ENCODE data around the gene C1orf146. TPM values are rescaled to one million over a fixed set of nuclear protein-coding genes. Genes with fewer than 3 reads are reported as not detected.
A peak's percentile ranks its signal among the peaks of the same experiment; 100 is the strongest.

C1orf146 gene
- total RNA-seq, 1 experiment from 2014 or later: not detected

- TF ChIP-seq EZH2 (IDR thresholded peaks at IDR 0.05; ENCODE audit: low read length, unreplicated experiment): no peak
- no peak for TF ChIP-seq EZH2phosphoT487 (IDR thresholded peaks at IDR 0.05; ENCODE audit: borderline replicate concordance, low read length)
- no peak for TF ChIP-seq CTCF (conservative IDR thresholded peaks at IDR 0.05; ENCODE audit: low read depth, low read length)
- ATAC-seq (no peak), DNase-seq (peak; percentile 49)
- H3F3A ChIP-seq (ENCODE audit: low read length, unreplicated experiment): no peaks in the 10 kb centered on the region
- H3K9me2 ChIP-seq (replicated peaks; ENCODE audit: low read length): no peaks in the 10 kb centered on the region
- no peak overlapping the region for H3K27ac ChIP-seq (ENCODE audit: low read length)
- ChIA-PET POLR2A (ENCODE audit: unreplicated experiment) (no interaction called here), CTCF (no interaction called here)
- no peaks in the 10 kb centered on the region for H3K9me3 ChIP-seq (ENCODE audit: low read length)
- no peak overlapping the region for H3K4me3 ChIP-seq (ENCODE audit: low read length)
- no peak overlapping the region for H3K9ac ChIP-seq (ENCODE audit: low read length)
- H4K20me1 ChIP-seq (ENCODE audit: low read length): no peaks in the 10 kb centered on the region
- H3K36me3 ChIP-seq (ENCODE audit: low read depth, low read length): no peaks in the 10 kb centered on the region
- intact Hi-C loops (cut with micrococcal nuclease): no loop called here
- no peak overlapping the region for H3K4me2 ChIP-seq (ENCODE audit: low read length)
- H3K4me1 ChIP-seq (ENCODE audit: insufficient read depth, low read length): no peaks in the 10 kb centered on the region
- no TSS peak for BruUV-seq (replicated peaks)
- H3K79me2 ChIP-seq (ENCODE audit: low read length): no peaks in the 10 kb centered on the region
- no peaks in the 10 kb centered on the region for H3K27me3 ChIP-seq (ENCODE audit: low read length)
- H2AFZ ChIP-seq (ENCODE audit: low read length): no peak overlapping the region
These were observed 1.3 kb downstream of the C1orf146 start for GRCh38 chr1:92219028-92219427.

GRCh38 chr1:92228401-92228800 is 10.7 kb downstream of the C1orf146 start:
- intact Hi-C loops (cut with micrococcal nuclease): no loop called here
- Histone ChIP-seq H3K36me3 (ENCODE audit: low read depth, low read length) (no peaks in the 10 kb centered on the region), H4K20me1 (ENCODE audit: low read length) (no peaks in the 10 kb centered on the region), H3K4me2 (ENCODE audit: low read length) (no peak overlapping the region), H3K79me2 (ENCODE audit: low read length) (no peaks in the 10 kb centered on the region), H3K27ac (ENCODE audit: low read length) (no peak overlapping the region), H3K9me3 (ENCODE audit: low read length) (no peaks in the 10 kb centered on the region), H3K4me3 (ENCODE audit: low read length) (no peak overlapping the region), H3K9ac (ENCODE audit: low read length) (no peak overlapping the region), H2AFZ (ENCODE audit: low read length) (no peak overlapping the region), H3K27me3 (ENCODE audit: low read length) (0 out of 2 replicates have a peak, but pooled peaks cover 4% of the 10 kb centered on the region), H3K4me1 (ENCODE audit: insufficient read depth, low read length) (no peaks in the 10 kb centered on the region), H3F3A (ENCODE audit: low read length, unreplicated experiment) (no peaks in the 10 kb centered on the region), H3K9me2 (replicated peaks; ENCODE audit: low read length) (no peaks in the 10 kb centered on the region)
- BruUV-seq (replicated peaks): no TSS peak
- no peak for TF ChIP-seq EZH2 (IDR thresholded peaks at IDR 0.05; ENCODE audit: low read length, unreplicated experiment)
- TF ChIP-seq EZH2phosphoT487 (IDR thresholded peaks at IDR 0.05; ENCODE audit: borderline replicate concordance, low read length): no peak
- TF ChIP-seq CTCF (conservative IDR thresholded peaks at IDR 0.05; ENCODE audit: low read depth, low read length): no peak
- POLR2A ChIA-PET (ENCODE audit: unreplicated experiment): no interaction called here
- CTCF ChIA-PET: no interaction called here
- DNase-seq (no peak), ATAC-seq (no peak)

- TF ChIP-seq EZH2 (IDR thresholded peaks at IDR 0.05; ENCODE audit: low read length, unreplicated experiment): no peak
- TF ChIP-seq EZH2phosphoT487 (IDR thresholded peaks at IDR 0.05; ENCODE audit: borderline replicate concordance, low read length): no peak
- no peak for TF ChIP-seq CTCF (conservative IDR thresholded peaks at IDR 0.05; ENCODE audit: low read depth, low read length)
- no peak overlapping the region for H3K9ac ChIP-seq (ENCODE audit: low read length)
- H3K79me2 ChIP-seq (ENCODE audit: low read length): no peaks in the 10 kb centered on the region
- no peaks in the 10 kb centered on the region for H3K9me2 ChIP-seq (replicated peaks; ENCODE audit: low read length)
- H3K4me2 ChIP-seq (ENCODE audit: low read length): no peak overlapping the region
- H3K9me3 ChIP-seq (ENCODE audit: low read length): no peaks in the 10 kb centered on the region
- intact Hi-C loops (cut with micrococcal nuclease): no loop called here
- no peaks in the 10 kb centered on the region for H3F3A ChIP-seq (ENCODE audit: low read length, unreplicated experiment)
- BruUV-seq (replicated peaks): no TSS peak
- POLR2A ChIA-PET (ENCODE audit: unreplicated experiment): no interaction called here
- H3K4me1 ChIP-seq (ENCODE audit: insufficient read depth, low read length): no peaks in the 10 kb centered on the region
- H3K4me3 ChIP-seq (ENCODE audit: low read length): no peak overlapping the region
- CTCF ChIA-PET: no interaction called here
- DNase-seq (no peak), ATAC-seq (no peak)
- no peak overlapping the region for H3K27ac ChIP-seq (ENCODE audit: low read length)
- H2AFZ ChIP-seq (ENCODE audit: low read length): no peak overlapping the region
- no peaks in the 10 kb centered on the region for H4K20me1 ChIP-seq (ENCODE audit: low read length)
- no peaks in the 10 kb centered on the region for H3K36me3 ChIP-seq (ENCODE audit: low read depth, low read length)
- 0 out of 2 replicates have a peak, but pooled peaks cover 4% of the 10 kb centered on the region for H3K27me3 ChIP-seq (ENCODE audit: low read length)
These were observed 13.0 kb downstream of the C1orf146 start for GRCh38 chr1:92230736-92231135.
